Measurements from ENCODE around the gene SRPK3.
"Not testable (repeated sequence)": the region's sequence is repeated elsewhere in the genome, so short reads cannot be mapped to it uniquely, and the experiment has no call there.

SRPK3 gene
- total RNA-seq, result 0 reads per million in 4 donors

- DNase-seq, result no peak
These were observed at the start of gene SRPK3 for GRCh38 chrX:153780678-153781427. SRPK3 (plus strand) TSS chrX:153781041; CDS start chrX:153781087, 46 bp downstream.

DNA sequence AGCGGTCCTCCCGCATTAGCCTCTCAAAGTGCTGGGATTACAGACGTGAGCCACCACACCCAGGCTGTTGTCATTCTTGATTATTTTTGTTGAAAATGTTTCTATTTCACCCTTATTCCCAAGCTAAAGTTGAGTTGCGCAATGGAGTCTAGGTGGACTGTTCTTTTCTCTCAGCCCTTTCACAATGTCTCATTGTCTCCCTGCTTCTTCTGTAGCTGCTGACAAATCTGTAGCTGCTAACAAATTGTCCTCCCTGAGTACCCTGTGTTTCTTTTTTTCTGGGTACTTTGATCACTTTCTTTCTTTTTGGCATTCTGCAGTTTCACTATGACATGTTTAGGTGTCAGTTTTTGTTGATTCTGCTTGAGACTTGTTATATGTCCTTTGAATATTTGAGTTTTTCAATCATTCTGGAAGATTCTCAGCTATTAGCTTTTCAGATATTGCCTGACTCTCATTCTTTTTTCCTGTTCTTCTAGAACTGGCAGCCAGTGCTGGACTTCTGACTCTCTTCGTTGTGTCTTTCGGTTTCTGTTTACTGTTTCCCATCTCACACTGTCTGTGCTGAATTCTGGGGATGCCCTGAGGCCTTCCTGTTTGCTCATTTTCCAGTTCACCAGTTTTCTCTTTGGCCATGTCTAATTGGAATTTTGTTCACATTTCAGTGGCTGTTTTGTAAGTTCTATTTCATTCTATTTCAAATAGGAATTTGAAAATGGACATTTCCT is 49.6 kb upstream of the SRPK3 start:
- peak in 1 of 5 donors; percentile 54 for DNase-seq

DNA sequence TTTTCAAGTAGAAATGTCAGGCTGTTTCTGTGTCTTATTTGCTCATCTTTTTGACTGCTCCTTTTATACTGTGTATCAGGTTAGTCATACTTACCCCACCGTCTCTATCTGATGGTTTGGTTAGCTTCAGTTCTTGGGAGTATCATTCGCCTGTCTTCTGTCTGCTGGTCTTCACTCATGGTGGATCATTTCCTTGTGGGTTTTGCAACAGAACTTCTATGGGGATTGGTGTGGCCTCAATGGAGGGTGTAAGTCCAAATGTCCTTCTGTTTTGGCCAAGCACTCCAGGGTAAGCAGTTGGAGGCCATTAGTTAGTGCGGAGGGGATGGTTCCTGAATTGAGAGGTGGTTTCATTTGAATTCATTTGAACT is 49.0 kb upstream of the SRPK3 start:
- no peak for DNase-seq

GRCh38 chrX:153732401-153732800 is 48.4 kb upstream of the SRPK3 start:
- DNase-seq, result no peak

GRCh38 chrX:153733651-153734240 is 47.1 kb upstream of the SRPK3 start:
- no peak for DNase-seq

DNA sequence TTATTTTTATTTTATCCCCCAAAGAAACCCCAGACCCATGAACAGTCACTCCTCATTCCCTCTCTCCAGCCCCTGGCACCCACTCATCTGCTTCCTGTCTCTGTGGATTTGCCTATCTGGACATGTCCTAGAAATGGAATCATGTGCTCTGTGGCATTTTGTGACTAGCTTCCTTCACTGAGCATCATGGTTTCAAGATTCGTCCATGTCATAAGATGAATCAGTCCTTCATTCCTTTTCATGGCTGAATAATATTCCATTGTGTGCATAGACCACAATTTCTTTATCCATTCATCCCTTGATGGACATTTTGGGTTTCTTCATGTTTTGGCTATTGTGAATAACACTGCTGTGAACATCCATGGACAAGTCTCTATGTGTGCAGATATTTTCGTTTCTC is 46.0 kb upstream of the SRPK3 start:
- no peak for DNase-seq

DNA sequence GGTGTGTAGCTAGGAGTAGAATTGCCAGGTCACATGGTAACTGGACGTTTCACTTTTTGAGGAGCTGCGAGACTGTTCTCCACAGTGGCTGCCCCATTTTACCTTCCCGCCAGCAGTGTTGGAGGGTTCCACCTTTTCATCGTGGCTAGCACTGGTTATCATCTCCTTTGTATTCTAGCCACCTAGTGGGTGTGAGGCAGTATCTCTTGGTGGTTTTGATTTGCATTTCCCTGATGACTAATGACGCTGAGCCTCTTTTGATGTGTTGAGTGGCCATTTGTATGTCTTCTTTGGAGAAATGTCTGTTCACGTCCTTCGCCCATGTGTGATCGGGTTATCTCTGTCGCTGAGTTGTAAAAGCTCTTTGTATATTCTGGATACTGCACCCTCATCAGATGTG is 45.6 kb upstream of the SRPK3 start:
- DNase-seq, result peak in 1 of 5 donors; percentile 44

DNA sequence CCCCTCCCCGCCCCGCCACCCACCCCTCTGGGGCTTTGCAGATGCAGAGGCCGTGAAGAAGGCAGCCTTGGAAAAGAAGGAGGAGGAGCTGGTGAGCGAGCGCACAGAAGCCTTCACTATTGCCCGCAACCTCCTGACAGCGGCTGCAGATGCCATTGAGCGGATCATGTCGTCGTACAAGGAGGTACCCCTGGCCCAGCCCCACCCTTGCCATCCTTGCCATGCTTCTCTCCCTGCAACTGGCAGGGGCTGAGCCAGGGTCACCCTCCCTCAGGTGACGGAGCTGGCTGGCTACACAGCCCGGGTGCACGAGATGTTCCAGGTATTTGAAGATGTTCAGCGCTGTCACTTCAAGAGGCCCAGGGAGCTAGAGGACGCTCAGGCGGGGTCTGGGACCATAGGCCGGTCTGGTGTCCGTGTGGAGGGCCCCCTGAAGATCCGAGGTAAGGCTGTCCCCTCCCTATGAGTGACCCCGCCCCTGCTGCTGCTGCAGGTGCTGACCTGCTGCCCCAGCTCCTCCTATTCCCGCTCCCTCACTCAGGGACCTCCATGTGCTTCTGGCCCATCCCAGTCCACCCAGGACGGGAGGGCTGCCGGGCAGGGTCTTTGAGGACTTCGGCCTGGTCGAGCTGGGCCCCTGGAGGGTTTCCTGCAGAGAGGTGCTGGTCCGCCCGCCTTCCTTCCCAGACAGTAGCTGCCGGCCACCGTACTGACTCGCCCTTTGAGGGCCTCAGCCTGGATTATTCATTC is 44.6 kb upstream of the SRPK3 start:
- DNase-seq, result no peak

DNA sequence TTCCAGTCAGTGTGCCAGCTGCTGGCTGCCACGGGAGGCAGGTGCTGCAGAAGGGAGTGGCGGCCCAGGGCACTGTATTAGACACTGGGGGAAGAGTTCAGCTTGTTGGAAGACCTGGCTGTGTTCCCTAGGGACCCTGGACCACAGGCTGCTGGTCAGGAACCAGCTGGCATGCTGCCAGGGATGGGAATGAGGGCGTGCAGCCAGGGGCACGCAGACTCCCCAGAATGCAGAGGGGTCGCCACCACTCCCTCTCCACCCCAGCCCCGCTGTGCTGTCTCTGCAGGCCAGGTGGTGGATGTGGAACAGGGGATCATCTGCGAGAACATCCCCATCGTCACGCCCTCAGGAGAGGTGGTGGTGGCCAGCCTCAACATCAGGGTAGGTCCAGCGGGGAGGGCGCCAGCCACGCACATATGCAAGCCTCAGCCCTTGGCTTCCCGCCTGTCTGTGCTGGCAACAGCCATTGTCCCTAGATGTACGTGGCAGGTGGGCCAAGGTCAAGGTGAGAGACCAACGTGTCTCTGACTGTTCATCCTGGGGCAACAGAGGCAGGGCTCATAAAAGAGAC is 43.9 kb upstream of the SRPK3 start:
- no peak for DNase-seq

DNA sequence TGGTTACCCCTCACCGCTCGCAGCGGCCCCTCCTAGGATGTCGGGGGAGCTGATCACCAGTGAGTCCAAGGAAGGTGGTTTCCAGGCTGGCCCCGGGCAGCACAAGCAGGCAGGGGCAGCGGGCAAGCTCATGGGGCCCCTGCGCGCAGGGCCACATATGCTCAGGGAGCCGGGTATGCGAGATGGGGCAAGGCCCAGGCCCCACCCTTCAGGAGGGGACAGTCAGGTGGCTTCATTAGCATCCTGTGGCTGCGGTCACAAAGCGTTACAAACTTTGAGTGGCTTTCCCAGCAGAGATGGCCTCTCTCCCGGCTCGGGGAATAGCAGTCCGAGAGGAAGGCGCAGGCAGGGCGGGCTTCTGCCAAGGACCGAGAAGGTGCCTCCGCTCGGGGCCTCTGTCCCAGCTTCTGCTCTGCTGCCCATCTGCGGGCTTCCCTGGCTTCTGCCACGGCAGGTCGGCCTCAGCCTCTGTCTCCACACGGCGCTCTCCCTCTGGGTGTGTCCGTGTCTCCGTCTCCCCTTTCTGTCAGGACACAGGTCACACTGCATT is 42.7 kb upstream of the SRPK3 start:
- no peak for DNase-seq

GRCh38 chrX:153739754-153740486 is 40.9 kb upstream of the SRPK3 start:
- DNase-seq, result peak in 1 of 5 donors; percentile 63

DNA sequence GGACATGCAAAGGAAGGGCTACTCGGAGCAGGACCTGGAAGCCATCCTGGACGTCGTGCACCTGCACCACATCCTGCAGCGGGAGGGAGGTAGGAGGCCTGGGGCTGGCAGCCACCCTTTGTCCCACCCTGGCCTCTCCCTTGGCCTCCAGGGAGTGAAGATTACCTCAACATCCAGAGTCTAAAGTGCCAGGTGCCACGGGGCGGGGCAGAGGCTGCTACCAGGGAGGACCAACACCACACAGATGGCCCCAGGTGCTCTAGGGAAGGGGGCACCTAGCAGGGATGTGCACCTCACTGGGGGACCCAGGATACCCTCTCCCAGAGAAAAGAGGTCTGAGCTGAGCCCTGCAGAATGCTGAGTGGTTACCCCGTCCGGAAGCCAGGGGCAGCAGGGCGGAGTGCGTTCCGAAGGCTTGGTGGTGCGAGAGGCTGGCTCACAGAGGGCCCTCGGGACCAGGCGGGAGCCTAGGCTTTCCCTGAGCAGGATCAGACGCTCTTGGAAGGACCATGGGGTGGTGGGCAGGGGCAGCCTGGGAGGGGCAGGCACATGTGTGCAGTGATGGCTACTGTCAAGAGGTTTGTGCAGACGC is 40.1 kb upstream of the SRPK3 start:
- no peak for DNase-seq

- no peak for DNase-seq
These were observed 39.4 kb upstream of the SRPK3 start for GRCh38 chrX:153741446-153741845.

DNA sequence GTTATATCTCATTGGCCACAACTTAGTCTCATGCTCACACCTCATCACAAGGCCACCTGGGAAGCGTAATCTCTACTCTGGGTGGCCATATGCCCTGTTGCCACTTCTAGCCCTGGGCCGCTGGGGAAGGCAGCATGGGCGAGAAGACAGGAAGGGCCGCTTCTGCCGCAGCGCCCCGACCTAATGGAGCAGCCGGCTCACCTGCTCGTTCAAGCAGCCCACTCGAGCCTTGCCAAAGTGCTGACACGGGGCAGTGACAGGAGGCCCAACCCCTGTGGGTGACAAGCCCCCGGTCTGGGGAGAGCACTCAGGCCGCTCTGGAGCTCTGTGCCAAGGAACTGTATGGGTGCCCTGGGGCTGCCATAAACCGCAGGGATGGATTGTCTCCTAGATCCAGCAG is 38.7 kb upstream of the SRPK3 start:
- not testable (repeated sequence) for DNase-seq

DNA sequence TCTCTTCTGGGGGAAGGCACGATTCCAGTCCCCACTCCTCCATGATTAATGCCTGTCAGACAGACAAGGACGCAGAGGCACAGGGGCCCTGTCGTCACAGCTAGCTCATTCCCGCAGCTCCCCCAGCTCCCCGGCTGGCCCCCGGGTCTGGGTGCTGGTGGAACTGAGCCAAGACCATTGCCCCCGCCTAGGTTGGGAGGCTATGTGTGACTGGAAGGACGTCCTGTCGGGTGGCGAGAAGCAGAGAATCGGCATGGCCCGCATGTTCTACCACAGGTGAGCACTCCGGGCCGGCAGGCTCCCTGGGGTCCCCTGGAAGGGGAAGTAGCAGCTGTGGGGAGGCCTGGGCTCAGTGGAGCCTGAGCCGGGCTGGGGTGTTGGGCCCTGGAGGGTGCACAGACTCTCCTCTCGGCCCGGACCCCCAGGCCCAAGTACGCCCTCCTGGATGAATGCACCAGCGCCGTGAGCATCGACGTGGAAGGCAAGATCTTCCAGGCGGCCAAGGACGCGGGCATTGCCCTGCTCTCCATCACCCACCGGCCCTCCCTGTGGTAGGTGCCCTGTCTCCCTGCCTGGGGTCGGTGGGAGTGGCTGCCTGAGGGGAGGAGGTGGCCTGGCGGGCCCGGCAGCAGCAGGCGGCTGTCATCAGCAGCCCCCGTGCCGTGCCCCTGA is 37.9 kb upstream of the SRPK3 start:
- DNase-seq, result not testable (repeated sequence)

GRCh38 chrX:153743468-153744209 is 37.2 kb upstream of the SRPK3 start:
- DNase-seq, result not testable (repeated sequence)

- DNase-seq, result no peak
These were observed 36.4 kb upstream of the SRPK3 start for GRCh38 chrX:153744210-153745066.

DNA sequence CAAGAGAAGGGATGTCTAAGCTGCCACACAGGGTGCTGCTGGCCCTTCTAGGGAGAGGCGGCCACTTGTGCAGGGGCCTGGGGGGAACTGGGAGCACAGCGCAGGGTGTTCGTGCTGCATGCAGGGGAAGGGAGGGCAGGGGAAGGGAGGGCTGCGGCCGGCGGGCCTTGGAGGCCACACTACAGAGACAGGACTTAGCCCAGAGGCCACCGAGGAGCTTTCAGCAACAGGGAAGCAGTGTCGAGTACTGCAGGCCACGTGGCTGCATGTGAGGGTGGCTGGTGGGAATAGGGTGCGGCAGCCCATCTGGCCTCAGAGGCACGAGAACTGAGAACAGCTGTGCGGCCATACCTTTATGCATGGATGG is 35.8 kb upstream of the SRPK3 start:
- DNase-seq, result not testable (repeated sequence)

GRCh38 chrX:153746359-153746758 is 34.5 kb upstream of the SRPK3 start:
- no peak for DNase-seq

Measured in T-helper 1 cell (primary cell).